ENCODE measurements around the gene SPNS3.

- no peak for TF ChIP-seq POLR2A (IDR thresholded peaks at IDR 0.05)
- TF ChIP-seq CTCF (IDR thresholded peaks at IDR 0.05), result no peak
Measured at GRCh38 chr17:4453812-4454591, 20.3 kb downstream of the SPNS3 start.
